HG02884 (cell line): ENCODE data around the gene TSEN2.

Experiments used
- ATAC-seq: cut with Tn5 transposase; IDR thresholded peaks from one replicate; pipeline ENCODE4 v1.9.1; 2021; ENCODE audit warnings: mild to moderate bottlenecking, moderate library complexity; ENCODE audit not compliant: unreplicated experiment

TSEN2 gene

GRCh38 chr3:12582730-12583129, 98.5 kb downstream of the TSEN2 start:
- no peak for ATAC-seq
